ENCODE data around the gene DNTT. TPM values are rescaled to one million over a fixed set of nuclear protein-coding genes. Genes with fewer than 3 reads are reported as not detected.

The DNTT gene
- total and polyA plus RNA-seq, 2 of the 13 experiments (the other 11 are each of a cell fraction or from before 2014, with no cell fraction given) = not detected

- TF ChIP-seq DBP (CRISPR knock-in tag; IDR thresholded peaks at IDR 0.05; ENCODE audit: not compliant biosample characterization) = no peak
- TF ChIP-seq ZNF619 (CRISPR knock-in tag; IDR thresholded peaks at IDR 0.05) = no peak
- TF ChIP-seq ZNF382 (CRISPR knock-in tag; IDR thresholded peaks at IDR 0.05; ENCODE audit: borderline replicate concordance) = no peak
- no peak for TF ChIP-seq ZNF10 (CRISPR knock-in tag; IDR thresholded peaks at IDR 0.05; ENCODE audit: borderline replicate concordance, low read depth)
- TF ChIP-seq USF2 (IDR thresholded peaks at IDR 0.05; ENCODE audit: low read depth, low read length) = no peak
- no peak for TF ChIP-seq USF2 (CRISPR knock-in tag; IDR thresholded peaks at IDR 0.05; ENCODE audit: borderline replicate concordance)
- TF ChIP-seq ZBTB46 (CRISPR knock-in tag; IDR thresholded peaks at IDR 0.05; ENCODE audit: borderline replicate concordance) = no peak
- TF ChIP-seq SYNCRIP (IDR thresholded peaks at IDR 0.05; ENCODE audit: insufficient read depth, low read depth, low read length) = no peak
- 0 out of 2 replicates have a peak, but pooled peaks have one; percentile 54 for TF ChIP-seq ZSCAN9 (CRISPR knock-in tag; IDR thresholded peaks at IDR 0.05; ENCODE audit: borderline replicate concordance)
- TF ChIP-seq AKAP8 (CRISPR knock-in tag; IDR thresholded peaks at IDR 0.05) = no peak
- no peak for TF ChIP-seq CHD2 (IDR thresholded peaks at IDR 0.05; ENCODE audit: low read depth, low read length)
- TF ChIP-seq HOXA3 (CRISPR knock-in tag; IDR thresholded peaks at IDR 0.05) = no peak
- no peak for TF ChIP-seq ZFYVE20 (CRISPR knock-in tag; IDR thresholded peaks at IDR 0.05; ENCODE audit: borderline replicate concordance, low read depth)
- no peak for TF ChIP-seq FOXO1 (CRISPR knock-in tag; IDR thresholded peaks at IDR 0.05)
- TF ChIP-seq ZFP62 (CRISPR knock-in tag; IDR thresholded peaks at IDR 0.05) = no peak
- TF ChIP-seq LCORL (IDR thresholded peaks at IDR 0.05) = no peak
- no peak for TF ChIP-seq LCORL (CRISPR knock-in tag; IDR thresholded peaks at IDR 0.05)
- no peak for TF ChIP-seq HNRNPL (IDR thresholded peaks at IDR 0.05; ENCODE audit: low read depth, low read length)
- TF ChIP-seq BCL3 (CRISPR knock-in tag; IDR thresholded peaks at IDR 0.05) = no peak
- TF ChIP-seq CSRNP2 (CRISPR knock-in tag; conservative IDR thresholded peaks at IDR 0.05; ENCODE audit: low read depth) = no peak
- TF ChIP-seq ZNF713 (CRISPR knock-in tag; IDR thresholded peaks at IDR 0.05) = no peak
Measured at GRCh38 chr10:96374985-96375830, 71.0 kb downstream of the DNTT start (continued).
